Trophoblast cell (in vitro differentiated cells and primary cell): Measurements from ENCODE around the gene OR3A1.

Source experiments
- DNase-seq, 2 donors: peaks; one replicate each; pipeline ENCODE4 v3.0.0-alpha.2; 2016
- H2AFZ ChIP-seq: 2 replicates; pipeline ENCODE4 v1.6.1; 2013; ENCODE audit warnings: low read length, moderate library complexity, mild to moderate bottlenecking; ENCODE audit not compliant: insufficient read depth, poor library complexity
- H2AK5ac ChIP-seq: 2 replicates; pipeline ENCODE4 v1.6.1; 2013; ENCODE audit warnings: mild to moderate bottlenecking, low read length
- H2BK120ac ChIP-seq: 2 replicates; pipeline ENCODE4 v1.6.1; 2013; ENCODE audit warnings: low read length, mild to moderate bottlenecking, moderate library complexity; ENCODE audit not compliant: insufficient read depth, poor library complexity
- H2BK12ac ChIP-seq: 2 replicates; pipeline ENCODE4 v1.6.1; 2013; ENCODE audit warnings: mild to moderate bottlenecking, low read length, moderate library complexity
- H2BK5ac ChIP-seq: 2 replicates; pipeline ENCODE4 v1.6.1; 2013; ENCODE audit warnings: low read length, low read depth, moderate library complexity, mild to moderate bottlenecking; ENCODE audit not compliant: poor library complexity
- H3K14ac ChIP-seq: 2 replicates; pipeline ENCODE4 v1.6.1; 2013; ENCODE audit warnings: mild to moderate bottlenecking, low read length
- H3K18ac ChIP-seq: 2 replicates; pipeline ENCODE4 v1.6.1; 2013; ENCODE audit warnings: mild to moderate bottlenecking, low read length
- H3K23ac ChIP-seq: 2 replicates; pipeline ENCODE4 v1.6.1; 2013; ENCODE audit warnings: low read length
- H3K27ac ChIP-seq: 2 replicates; pipeline ENCODE4 v1.5.1; 2013; ENCODE audit warnings: low read depth, mild to moderate bottlenecking, inconsistent platforms, low read length, moderate library complexity
- H3K27me3 ChIP-seq: 2 replicates; pipeline ENCODE4 v1.6.1; 2013; ENCODE audit warnings: inconsistent platforms, mild to moderate bottlenecking, low read length, moderate library complexity; ENCODE audit not compliant: insufficient read depth
- H3K36me3 ChIP-seq, 2 experiments: 1 replicate in 1 of 2; 2 replicates in 1 of 2; pipeline ENCODE4 v1.6.1; 2013; ENCODE audit warnings: low read length in 2 of 2, mild to moderate bottlenecking in 2 of 2, moderate library complexity in 1 of 2; ENCODE audit not compliant: insufficient read depth in 2 of 2, control insufficient read depth in 1 of 2
- H3K4ac ChIP-seq: 2 replicates; pipeline ENCODE4 v1.6.1; 2013; ENCODE audit warnings: low read depth, mild to moderate bottlenecking, low read length, moderate library complexity
- H3K4me1 ChIP-seq, 2 experiments: 1 replicate in 1 of 2; 2 replicates in 1 of 2; pipeline ENCODE4 v1.6.1; 2013; ENCODE audit warnings: low read length in 2 of 2, mild to moderate bottlenecking in 2 of 2, moderate library complexity in 1 of 2; ENCODE audit not compliant: insufficient read depth in 2 of 2, control insufficient read depth in 1 of 2
- H3K4me2 ChIP-seq: 2 replicates; pipeline ENCODE4 v1.6.1; 2013; ENCODE audit warnings: inconsistent platforms, mild to moderate bottlenecking, low read length, moderate library complexity
- H3K4me3 ChIP-seq: 2 replicates; pipeline ENCODE4 v1.5.1; 2013; ENCODE audit warnings: mild to moderate bottlenecking, low read depth, low read length, inconsistent platforms
- H3K79me1 ChIP-seq: one replicate; pipeline ENCODE4 v1.6.1; 2013; ENCODE audit warnings: low read length
- H3K79me2 ChIP-seq: 2 replicates; pipeline ENCODE4 v1.6.1; 2013; ENCODE audit warnings: low read length, mild to moderate bottlenecking; ENCODE audit not compliant: control insufficient read depth, insufficient read depth, poor library complexity
- H3K9ac ChIP-seq: 2 replicates; pipeline ENCODE4 v1.6.1; 2013; ENCODE audit warnings: mild to moderate bottlenecking, low read length
- H3K9me3 ChIP-seq: 2 replicates; pipeline ENCODE4 v1.6.1; 2013; ENCODE audit warnings: low read depth, mild to moderate bottlenecking, control low read depth, inconsistent platforms, low read length; ENCODE audit not compliant: insufficient read depth
- H4K12ac ChIP-seq: 2 replicates; pipeline ENCODE4 v1.6.1; 2013; ENCODE audit warnings: low read depth, mild to moderate bottlenecking, low read length, moderate library complexity
- H4K8ac ChIP-seq: 2 replicates; pipeline ENCODE4 v1.6.1; 2013; ENCODE audit warnings: low read depth, mild to moderate bottlenecking, low read length, moderate library complexity
- H4K91ac ChIP-seq: one replicate; pipeline ENCODE4 v1.6.1; 2013; ENCODE audit warnings: low read depth, mild to moderate bottlenecking, low read length, moderate library complexity
- WGBS: extraction: QIAGEN DNeasy Blood & Tissue Kit; methylation state at CpG from one replicate; pipeline ENCODE4 v1.1.7; 2013; ENCODE audit warnings: missing lambda C conversion rate; ENCODE audit not compliant: insufficient read length, insufficient coverage; ENCODE audit errors: extremely low coverage; 5-methylcytosine and 5-hydroxymethylcytosine counted together

The OR3A1 gene

DNA sequence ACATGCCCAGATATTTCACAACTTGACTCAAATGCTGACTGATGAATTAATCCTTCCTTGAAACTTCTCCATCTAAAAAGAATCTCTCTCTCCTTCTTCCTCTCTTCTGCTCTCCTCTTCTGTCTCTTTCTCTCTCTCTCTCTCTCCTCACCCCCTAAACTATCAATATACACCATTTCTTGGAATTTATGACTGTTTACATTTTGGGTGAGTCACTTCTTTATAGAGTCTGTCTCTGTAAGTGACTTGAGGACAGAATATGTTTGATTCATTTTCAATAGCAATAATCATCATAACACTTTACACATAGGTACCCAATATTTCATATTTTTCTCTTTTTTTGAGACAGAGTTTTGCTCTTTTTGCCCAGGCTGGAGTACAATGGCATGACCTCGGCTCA lies 15.3 kb downstream of the OR3A1 start:
- no peaks in the 10 kb centered on the region for H3K4me1 ChIP-seq
- H3K4me2 ChIP-seq: no peak overlapping the region
- peaks cover 2% of the 10 kb centered on the region for H3K9me3 ChIP-seq
- no peak overlapping the region for H2BK5ac ChIP-seq
- no peak overlapping the region for H2BK12ac ChIP-seq
- H3K27ac ChIP-seq: no peak overlapping the region
- H4K91ac ChIP-seq: no peak overlapping the region
- H3K4ac ChIP-seq: no peak overlapping the region
- no peak for DNase-seq
- no peaks in the 10 kb centered on the region for H3K79me1 ChIP-seq
- H3K27me3 ChIP-seq: no peaks in the 10 kb centered on the region
- no peaks in the 10 kb centered on the region for H3K79me2 ChIP-seq
- no peak overlapping the region for H2AK5ac ChIP-seq
- H3K9ac ChIP-seq: no peak overlapping the region
- H3K36me3 ChIP-seq: no peaks in the 10 kb centered on the region
- no peak overlapping the region for H2BK120ac ChIP-seq
- H4K12ac ChIP-seq: no peak overlapping the region
- H4K8ac ChIP-seq: no peak overlapping the region
- H3K23ac ChIP-seq: no peak overlapping the region
- no peak overlapping the region for H3K18ac ChIP-seq
- no peak overlapping the region for H3K14ac ChIP-seq
- no CpG with 5 or more reads among the region's 1 CpG for WGBS
- no peak overlapping the region for H3K4me3 ChIP-seq
- no peak overlapping the region for H2AFZ ChIP-seq

GRCh38 chr17:3276126-3276525 lies 22.0 kb downstream of the OR3A1 start:
- no peak overlapping the region for H2BK5ac ChIP-seq
- H3K4me1 ChIP-seq: no peaks in the 10 kb centered on the region
- H4K12ac ChIP-seq: no peak overlapping the region
- H3K4me3 ChIP-seq: no peak overlapping the region
- H3K14ac ChIP-seq: no peak overlapping the region
- no peaks in the 10 kb centered on the region for H3K79me1 ChIP-seq
- no peak overlapping the region for H3K4me2 ChIP-seq
- H3K9me3 ChIP-seq: peaks cover 2% of the 10 kb centered on the region
- H3K18ac ChIP-seq: no peak overlapping the region
- H3K9ac ChIP-seq: no peak overlapping the region
- H3K79me2 ChIP-seq: no peaks in the 10 kb centered on the region
- H2AFZ ChIP-seq: no peak overlapping the region
- no peaks in the 10 kb centered on the region for H3K36me3 ChIP-seq
- DNase-seq: no peak
- H3K27ac ChIP-seq: no peak overlapping the region
- H3K4ac ChIP-seq: no peak overlapping the region
- no peak overlapping the region for H2AK5ac ChIP-seq
- no peaks in the 10 kb centered on the region for H3K27me3 ChIP-seq
- no peak overlapping the region for H4K91ac ChIP-seq
- no peak overlapping the region for H4K8ac ChIP-seq
- H2BK120ac ChIP-seq: no peak overlapping the region
- H3K23ac ChIP-seq: no peak overlapping the region
- no CpG with 5 or more reads among the region's 4 CpGs for WGBS
- no peak overlapping the region for H2BK12ac ChIP-seq

DNA sequence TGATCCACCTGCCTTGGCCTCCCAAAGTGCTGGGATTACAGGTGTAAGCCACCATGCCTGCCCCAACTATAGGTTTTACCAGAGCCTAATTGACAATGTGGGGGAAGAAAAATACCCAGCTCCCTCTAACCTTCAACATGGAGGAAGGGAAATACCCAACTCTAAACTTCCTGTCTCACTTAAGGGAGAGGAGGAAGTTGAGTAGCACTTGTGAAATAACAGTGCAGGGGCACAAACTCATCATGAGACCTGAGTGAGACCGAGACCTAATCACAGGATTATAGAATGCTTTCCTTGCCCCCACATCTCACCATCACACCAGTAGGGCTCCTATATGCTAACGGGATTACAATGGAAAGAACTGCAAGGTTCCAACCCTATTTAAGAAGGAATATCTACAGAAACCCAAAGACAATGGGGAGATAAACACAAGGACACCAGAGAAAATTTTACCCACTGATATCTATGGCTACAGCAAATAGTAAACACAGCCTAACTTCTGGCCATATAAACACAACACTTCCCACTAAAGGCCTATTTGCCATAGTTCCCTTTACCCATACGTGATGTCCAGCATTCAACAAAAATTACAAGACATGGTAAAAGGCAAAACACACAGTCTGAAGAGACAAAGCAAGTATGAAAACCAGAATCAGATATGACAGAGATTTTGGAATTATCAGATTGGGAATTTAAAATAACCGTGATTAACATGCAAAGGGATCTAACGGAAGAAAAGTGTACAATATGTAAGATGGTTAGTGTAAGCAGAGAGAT lies 26.9 kb downstream of the OR3A1 start:
- Histone ChIP-seq H3K4me2 (no peak overlapping the region), H3K23ac (no peak overlapping the region), H3K4ac (no peak overlapping the region), H3K4me1 (no peaks in the 10 kb centered on the region), H3K9me3 (peaks cover 8% of the 10 kb centered on the region), H3K4me3 (no peak overlapping the region), H3K79me2 (no peaks in the 10 kb centered on the region), H2BK5ac (no peak overlapping the region), H3K79me1 (no peaks in the 10 kb centered on the region), H3K36me3 (no peaks in the 10 kb centered on the region), H2AFZ (no peak overlapping the region), H2BK120ac (no peak overlapping the region), H3K14ac (no peak overlapping the region), H3K18ac (no peak overlapping the region), H4K8ac (no peak overlapping the region), H3K27me3 (no peaks in the 10 kb centered on the region), H3K9ac (no peak overlapping the region), H3K27ac (no peak overlapping the region), H4K12ac (no peak overlapping the region), H2BK12ac (no peak overlapping the region), H4K91ac (no peak overlapping the region), H2AK5ac (no peak overlapping the region)
- DNase-seq: no peak
- WGBS: no CpG with 5 or more reads among the region's 5 CpGs

DNA sequence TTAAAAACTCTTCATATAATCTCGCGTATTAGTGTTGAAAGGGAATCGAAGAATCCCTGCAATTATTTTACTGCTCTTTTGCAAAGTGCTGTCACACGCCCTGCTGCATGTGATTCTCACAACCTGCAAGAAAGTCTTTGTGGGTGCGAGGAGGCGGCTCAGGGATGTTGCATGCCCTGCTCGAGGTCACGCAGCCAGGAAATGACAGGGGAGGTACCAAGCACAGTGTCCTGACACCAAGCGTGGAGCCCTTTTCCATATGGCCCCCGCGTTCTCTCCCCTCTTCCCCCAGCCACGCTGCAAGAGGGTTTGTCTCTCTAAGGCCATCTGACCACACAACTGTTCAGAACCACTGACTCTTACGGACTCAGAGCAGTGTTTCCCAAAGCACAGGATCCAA lies 37.6 kb downstream of the OR3A1 start:
- H2BK12ac ChIP-seq: no peak overlapping the region
- no peaks in the 10 kb centered on the region for H3K36me3 ChIP-seq
- no peaks in the 10 kb centered on the region for H3K79me2 ChIP-seq
- H4K91ac ChIP-seq: no peak overlapping the region
- no peaks in the 10 kb centered on the region for H3K79me1 ChIP-seq
- WGBS: 100% methylated on average over 2 of the region's 13 CpGs
- no peak for DNase-seq
- no peak overlapping the region for H3K4me3 ChIP-seq
- H4K8ac ChIP-seq: no peak overlapping the region
- no peak overlapping the region for H3K9ac ChIP-seq
- no peak overlapping the region for H3K27ac ChIP-seq
- H3K14ac ChIP-seq: no peak overlapping the region
- H3K4me2 ChIP-seq: no peak overlapping the region
- H2AFZ ChIP-seq: no peak overlapping the region
- no peak overlapping the region for H3K23ac ChIP-seq
- H4K12ac ChIP-seq: no peak overlapping the region
- no peak overlapping the region for H2BK120ac ChIP-seq
- no peak overlapping the region for H3K18ac ChIP-seq
- no peaks in the 10 kb centered on the region for H3K27me3 ChIP-seq
- H3K9me3 ChIP-seq: peaks cover 9% of the 10 kb centered on the region
- no peak overlapping the region for H2BK5ac ChIP-seq
- H3K4me1 ChIP-seq: no peaks in the 10 kb centered on the region
- H3K4ac ChIP-seq: no peak overlapping the region
- no peak overlapping the region for H2AK5ac ChIP-seq
